BLaER1 treated with 17β-estradiol and CSF1 and Interleukin-3, amounts not matched to agents 10 nM and 100 nM (cell line): ENCODE data around the gene CD6.
A peak's percentile ranks its signal among the peaks of the same experiment; 100 is the strongest.

Source experiments
- H3K27ac ChIP-seq, 11 experiments: shearing (Covaris generic); formaldehyde crosslinking; 2 replicates each; pipeline ENCODE4 v1.8.1; 2022
- H3K27me3 ChIP-seq, 11 experiments: shearing (Covaris generic); formaldehyde crosslinking; 2 replicates each; pipeline ENCODE4 v1.8.1; 2022
- H3K36me3 ChIP-seq, 11 experiments: shearing (Covaris generic); formaldehyde crosslinking; 2 replicates each; pipeline ENCODE4 v1.8.1; 2022
- H3K4me1 ChIP-seq, 10 experiments: shearing (Covaris generic); formaldehyde crosslinking; 2 replicates each; pipeline ENCODE4 v1.8.1; 2022
- H3K4me2 ChIP-seq, 11 experiments: shearing (Covaris generic); formaldehyde crosslinking; 2 replicates each; pipeline ENCODE4 v1.8.1; 2022
- H3K4me3 ChIP-seq, 10 experiments: shearing (Covaris generic); formaldehyde crosslinking; 2 replicates each; pipeline ENCODE4 v1.8.1; 2022
- H3K9ac ChIP-seq, 11 experiments: shearing (Covaris generic); formaldehyde crosslinking; 2 replicates each; pipeline ENCODE4 v1.8.1; 2022
- H3K9me3 ChIP-seq, 11 experiments: shearing (Covaris generic); formaldehyde crosslinking; replicated peaks in 1 of 11; 2 replicates each; pipeline ENCODE4 v1.8.1; 2022
- H4K20me1 ChIP-seq, 11 experiments: shearing (Covaris generic); formaldehyde crosslinking; 2 replicates each; pipeline ENCODE4 v1.8.1; 2022
- Cebpa-rat ChIP-seq, 11 experiments: shearing (Covaris generic); IDR thresholded peaks; 2 replicates each; pipeline ENCODE4 v1.8.1; 2022

CD6 gene

DNA sequence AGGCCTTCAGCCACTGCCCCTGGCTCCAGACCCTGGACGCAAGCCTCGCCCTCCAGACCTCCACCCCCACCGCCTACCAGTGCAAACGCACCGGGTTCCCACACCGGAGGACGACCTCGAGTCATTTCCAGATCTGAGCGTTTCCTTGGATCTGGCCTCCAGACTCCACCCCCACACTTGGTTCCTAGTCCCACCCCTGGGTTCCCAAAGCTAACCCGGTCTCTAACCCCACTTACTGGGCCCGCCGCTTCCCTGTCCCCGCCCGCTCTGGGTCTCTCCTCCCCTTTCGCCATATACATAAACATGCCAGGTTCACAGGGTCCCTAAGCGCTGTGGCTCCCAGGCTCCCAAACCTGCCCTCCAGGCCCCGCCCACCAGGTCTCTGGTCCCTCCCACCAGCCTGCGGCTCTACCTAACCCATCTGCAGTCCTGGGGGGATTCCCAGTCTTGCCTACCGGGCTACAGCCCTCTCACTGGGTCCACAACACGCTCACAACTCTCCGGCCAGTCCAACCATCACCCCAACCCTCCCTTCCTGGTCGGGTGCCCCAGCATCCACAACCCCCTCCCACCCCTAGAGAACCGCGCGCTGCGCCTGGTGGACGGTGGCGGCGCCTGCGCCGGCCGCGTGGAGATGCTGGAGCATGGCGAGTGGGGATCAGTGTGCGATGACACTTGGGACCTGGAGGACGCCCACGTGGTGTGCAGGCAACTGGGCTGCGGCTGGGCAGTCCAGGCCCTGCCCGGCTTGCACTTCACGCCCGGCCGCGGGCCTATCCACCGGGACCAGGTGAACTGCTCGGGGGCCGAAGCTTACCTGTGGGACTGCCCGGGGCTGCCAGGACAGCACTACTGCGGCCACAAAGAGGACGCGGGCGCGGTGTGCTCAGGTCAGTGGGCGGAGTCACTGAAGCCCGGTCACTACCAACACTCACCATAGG lies 36.7 kb downstream of the CD6 start:
- peaks cover 28 to 36% (median 32%) of the 10 kb centered on the region in 11 experiments for H3K27me3 ChIP-seq
- H3K27ac ChIP-seq = no peak overlapping the region
- no peaks in the 10 kb centered on the region for H3K9me3 ChIP-seq
- no peak for TF ChIP-seq Cebpa-rat (IDR thresholded peaks at IDR 0.05)
- H3K9ac ChIP-seq = peak overlapping the region in 3 of 11 experiments; percentile 33 to 61 (median 41); a peak in 2 of 22 replicates
- H3K4me2 ChIP-seq = peak overlapping the region; percentile 57 to 96 (median 76)
- H3K4me1 ChIP-seq = peaks cover 51 to 73% (median 55%) of the 10 kb centered on the region in 10 experiments
- H3K36me3 ChIP-seq = no peaks in the 10 kb centered on the region
- peak overlapping the region in 8 of 10 experiments; percentile 5 to 60 (median 34); a peak in 9 of 20 replicates for H3K4me3 ChIP-seq
- no peaks in the 10 kb centered on the region for H4K20me1 ChIP-seq

DNA sequence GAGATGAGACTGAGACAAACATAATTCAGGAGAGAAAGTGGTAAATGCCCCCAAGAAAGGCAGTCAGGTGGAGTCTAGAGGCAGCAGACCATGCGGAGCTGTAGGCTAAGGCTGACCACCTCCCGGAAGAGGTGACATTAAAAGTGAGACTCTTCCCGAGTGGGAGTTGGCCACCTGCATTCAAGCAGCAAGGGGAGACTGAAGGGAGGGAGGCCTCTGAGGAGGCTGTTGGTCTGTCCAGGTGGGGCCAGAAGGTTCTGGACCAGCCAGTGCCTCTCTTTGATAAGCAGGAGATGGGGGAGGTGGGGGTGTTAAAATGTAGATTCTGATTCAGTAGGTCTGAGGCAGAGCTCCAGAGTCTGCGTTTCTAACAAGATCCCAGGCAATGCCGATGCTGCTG lies 37.5 kb downstream of the CD6 start:
- Histone ChIP-seq H3K36me3 (no peaks in the 10 kb centered on the region), H3K4me2 (peak overlapping the region in 6 of 11 experiments; percentile 8 to 76 (median 18); a peak in 3 of 22 replicates), H3K27me3 (peaks cover 28 to 36% (median 32%) of the 10 kb centered on the region in 11 experiments), H3K27ac (no peak overlapping the region), H4K20me1 (no peaks in the 10 kb centered on the region), H3K4me3 (no peak overlapping the region), H3K9me3 (no peaks in the 10 kb centered on the region), H3K9ac (no peak overlapping the region), H3K4me1 (peaks cover 46 to 69% (median 54%) of the 10 kb centered on the region in 10 experiments)
- no peak for TF ChIP-seq Cebpa-rat (IDR thresholded peaks at IDR 0.05)

DNA sequence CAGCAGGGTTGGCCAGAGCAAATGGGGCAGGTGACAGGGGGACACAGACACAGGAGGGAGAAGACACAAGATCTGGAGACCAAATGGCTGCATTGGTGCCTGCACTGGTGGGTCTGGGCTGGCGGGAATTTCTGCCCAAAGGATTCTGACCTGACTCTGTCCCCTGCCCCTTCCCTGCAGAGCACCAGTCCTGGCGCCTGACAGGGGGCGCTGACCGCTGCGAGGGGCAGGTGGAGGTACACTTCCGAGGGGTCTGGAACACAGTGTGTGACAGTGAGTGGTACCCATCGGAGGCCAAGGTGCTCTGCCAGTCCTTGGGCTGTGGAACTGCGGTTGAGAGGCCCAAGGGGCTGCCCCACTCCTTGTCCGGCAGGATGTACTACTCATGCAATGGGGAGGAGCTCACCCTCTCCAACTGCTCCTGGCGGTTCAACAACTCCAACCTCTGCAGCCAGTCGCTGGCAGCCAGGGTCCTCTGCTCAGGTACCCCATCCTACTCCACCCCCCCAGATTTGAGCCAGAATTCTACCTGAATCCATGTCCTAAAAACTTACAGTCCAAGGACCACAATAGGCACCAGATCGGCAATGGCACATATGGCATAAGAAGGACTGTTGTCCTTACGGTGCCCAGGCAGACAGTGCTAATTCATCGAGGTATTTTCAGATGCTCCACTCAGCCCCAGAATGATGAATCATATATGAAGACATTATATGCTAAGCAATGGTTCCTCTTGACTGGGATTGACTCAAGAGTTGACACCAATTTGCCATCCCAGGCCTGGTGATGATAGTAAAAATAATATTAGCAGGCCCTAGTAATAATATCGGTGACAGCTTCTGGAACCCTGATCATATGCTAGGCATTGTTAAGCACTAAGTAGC lies 38.2 kb downstream of the CD6 start:
- H4K20me1 ChIP-seq = no peaks in the 10 kb centered on the region
- peaks cover 28 to 36% (median 32%) of the 10 kb centered on the region in 11 experiments for H3K27me3 ChIP-seq
- H3K27ac ChIP-seq = no peak overlapping the region
- H3K4me1 ChIP-seq = peaks cover 40 to 62% (median 47%) of the 10 kb centered on the region in 10 experiments
- H3K4me2 ChIP-seq = no peak overlapping the region
- H3K4me3 ChIP-seq = no peak overlapping the region
- no peak overlapping the region for H3K9ac ChIP-seq
- H3K36me3 ChIP-seq = no peaks in the 10 kb centered on the region
- TF ChIP-seq Cebpa-rat (IDR thresholded peaks at IDR 0.05) = no peak
- no peaks in the 10 kb centered on the region for H3K9me3 ChIP-seq

DNA sequence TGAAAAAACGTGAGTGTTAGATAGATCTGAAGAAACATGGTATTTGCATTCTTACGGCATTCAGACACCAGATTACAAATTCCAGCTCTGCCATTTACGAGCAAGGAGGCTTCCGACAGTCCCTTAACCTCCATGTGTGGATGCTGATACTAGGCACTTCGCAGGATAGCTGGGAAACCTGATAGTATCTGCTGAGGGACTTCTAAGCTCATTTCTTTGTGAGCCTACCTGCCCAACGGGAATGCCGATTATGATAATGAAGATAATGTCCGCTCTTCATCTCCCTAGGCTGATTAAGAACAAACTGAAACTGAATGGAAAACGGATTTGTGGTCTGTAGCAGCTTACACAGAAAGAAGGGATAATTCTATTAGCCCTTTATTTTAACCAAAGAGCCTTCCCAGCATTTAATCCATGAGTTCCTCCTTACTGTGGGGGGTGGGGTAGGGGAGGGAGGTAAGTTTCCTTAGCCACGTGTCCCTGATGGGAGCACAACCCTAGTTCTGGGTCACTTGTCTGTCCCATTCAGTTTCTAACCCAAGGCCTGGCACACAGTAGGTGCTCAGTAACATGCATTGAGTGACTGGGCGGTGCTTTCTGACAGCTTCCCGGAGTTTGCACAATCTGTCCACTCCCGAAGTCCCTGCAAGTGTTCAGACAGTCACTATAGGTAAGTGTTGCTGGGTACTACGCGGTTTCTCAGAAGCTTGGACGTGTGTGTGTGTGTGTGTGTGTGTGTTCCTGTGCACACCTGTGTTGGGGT lies 39.2 kb downstream of the CD6 start:
- Histone ChIP-seq H3K36me3 (no peaks in the 10 kb centered on the region), H3K4me1 (peaks cover 32 to 54% (median 39%) of the 10 kb centered on the region in 10 experiments), H3K27ac (no peak overlapping the region), H3K9ac (no peak overlapping the region), H4K20me1 (no peaks in the 10 kb centered on the region), H3K4me2 (peak overlapping the region in 7 of 11 experiments; percentile 72 to 87 (median 76); a peak in 9 of 22 replicates), H3K4me3 (no peak overlapping the region), H3K27me3 (peaks cover 28 to 36% (median 32%) of the 10 kb centered on the region in 11 experiments), H3K9me3 (no peaks in the 10 kb centered on the region)
- TF ChIP-seq Cebpa-rat (IDR thresholded peaks at IDR 0.05) = no peak

DNA sequence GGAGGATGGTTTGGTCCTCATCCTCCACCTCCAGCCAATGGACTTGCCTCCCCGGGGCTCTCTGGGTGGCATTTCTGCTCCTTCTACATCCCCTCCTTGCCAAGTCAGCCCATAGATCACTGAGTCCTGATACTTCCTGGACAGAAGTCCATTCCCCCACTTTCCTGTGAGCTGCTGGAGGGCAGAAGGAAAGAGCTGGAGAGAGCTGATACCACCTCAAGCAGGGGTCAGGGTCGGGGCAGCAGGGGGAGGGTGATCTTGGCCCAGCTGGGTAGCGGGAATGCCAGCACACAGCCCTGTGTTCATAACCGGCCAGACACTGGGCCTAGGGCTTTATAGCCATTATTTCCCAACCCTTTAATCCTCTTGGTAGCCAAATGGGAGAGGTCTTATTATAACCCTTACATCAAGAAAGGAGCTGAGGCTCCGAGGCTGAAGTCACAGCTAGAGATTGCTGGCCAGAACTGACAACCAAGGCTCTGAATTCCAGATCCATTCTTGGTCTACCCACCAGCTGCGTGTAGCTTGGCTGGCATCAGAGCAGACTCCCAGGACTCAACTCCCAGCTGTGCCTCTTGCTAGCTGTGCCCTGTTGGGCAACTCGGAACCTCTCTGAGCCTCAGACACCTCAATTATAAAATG lies 39.9 kb downstream of the CD6 start:
- no peak for TF ChIP-seq Cebpa-rat (IDR thresholded peaks at IDR 0.05)
- Histone ChIP-seq H3K9me3 (no peaks in the 10 kb centered on the region), H3K4me2 (peak overlapping the region; percentile 65 to 87 (median 76)), H3K36me3 (no peaks in the 10 kb centered on the region), H3K27ac (peak overlapping the region in 6 of 11 experiments; percentile 12 to 63 (median 56); a peak in 8 of 22 replicates), H3K4me3 (no peak overlapping the region), H3K9ac (peak overlapping the region in 4 of 11 experiments; percentile 32 to 65 (median 46); a peak in 4 of 22 replicates), H4K20me1 (no peaks in the 10 kb centered on the region; a peak in 1 of 22 replicates), H3K4me1 (peaks cover 32 to 54% (median 39%) of the 10 kb centered on the region in 10 experiments), H3K27me3 (peaks cover 26 to 32% (median 29%) of the 10 kb centered on the region in 11 experiments)

DNA sequence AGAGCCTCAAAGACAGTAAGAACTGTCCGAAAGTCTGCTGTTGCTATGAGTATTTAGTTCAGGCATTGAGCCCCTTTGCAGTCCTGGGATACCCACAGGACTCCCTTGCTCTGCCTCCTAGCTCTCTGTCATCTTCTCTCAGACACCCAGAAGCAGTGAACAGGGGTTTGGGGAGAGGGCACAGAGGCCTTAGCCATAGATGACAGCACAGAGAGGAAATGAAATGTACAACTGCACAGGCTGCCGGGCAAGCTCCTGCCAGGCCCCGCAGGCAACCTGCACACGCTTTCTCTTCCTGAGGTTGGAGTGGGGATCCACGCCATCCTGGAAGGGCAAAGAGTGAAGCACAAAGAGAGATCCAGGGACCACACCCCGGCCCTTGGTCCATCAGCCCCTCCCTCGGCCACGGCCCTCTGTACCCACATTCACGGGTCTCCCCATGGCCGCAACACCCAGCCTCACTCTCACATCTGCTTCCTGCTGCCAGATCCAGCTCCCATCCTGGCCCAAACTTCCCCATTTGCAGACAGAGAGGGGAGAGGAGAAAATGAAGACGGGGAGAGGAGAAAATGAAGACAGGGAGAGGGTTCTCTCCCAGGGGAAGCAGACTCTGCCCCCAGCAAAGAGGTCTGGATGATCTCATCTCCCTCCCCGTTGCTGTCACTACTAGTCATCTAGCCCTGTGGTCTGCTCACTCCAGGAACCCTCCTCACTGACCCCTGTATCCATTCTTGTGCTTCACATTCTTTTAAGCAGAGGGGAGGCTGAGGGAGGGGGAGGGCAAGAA lies 40.7 kb downstream of the CD6 start:
- peaks cover 31 to 51% (median 36%) of the 10 kb centered on the region in 10 experiments for H3K4me1 ChIP-seq
- H3K4me3 ChIP-seq = peak overlapping the region in 3 of 10 experiments; percentile 10 to 44 (median 32); a peak in 3 of 20 replicates
- no peaks in the 10 kb centered on the region for H3K36me3 ChIP-seq
- H3K4me2 ChIP-seq = peak overlapping the region; percentile 65 to 87 (median 76)
- H3K9me3 ChIP-seq = no peaks in the 10 kb centered on the region
- H3K27me3 ChIP-seq = peaks cover 18 to 24% (median 21%) of the 10 kb centered on the region in 11 experiments
- no peaks in the 10 kb centered on the region; a peak in 1 of 22 replicates for H4K20me1 ChIP-seq
- peak overlapping the region in 6 of 11 experiments; percentile 12 to 63 (median 56); a peak in 13 of 22 replicates for H3K27ac ChIP-seq
- no peak for TF ChIP-seq Cebpa-rat (IDR thresholded peaks at IDR 0.05)
- H3K9ac ChIP-seq = peak overlapping the region in 7 of 11 experiments; percentile 29 to 65 (median 45); a peak in 12 of 22 replicates

DNA sequence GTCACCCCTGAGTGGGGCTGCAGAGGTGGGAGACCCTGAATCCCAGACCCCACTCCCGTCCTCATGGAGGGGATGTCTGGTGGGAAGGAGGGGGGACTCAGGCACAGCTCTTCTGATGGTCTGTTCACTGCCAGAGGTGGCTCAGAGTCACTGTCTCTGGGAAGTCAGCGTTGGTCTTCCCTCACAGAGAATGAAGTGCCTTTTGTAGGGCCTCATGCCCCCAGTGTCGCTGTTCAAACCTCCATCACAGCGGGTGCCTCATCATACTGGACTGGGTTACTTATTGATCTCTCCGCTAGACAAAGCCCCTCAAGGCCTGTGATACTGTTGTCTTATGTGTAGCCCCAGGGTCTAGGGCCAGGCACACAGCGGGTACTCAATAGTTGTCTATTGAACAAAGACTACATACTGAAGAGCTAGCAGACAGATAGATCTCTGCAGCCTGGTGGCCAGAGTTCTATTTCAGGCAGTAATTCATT lies 41.3 kb downstream of the CD6 start:
- peaks cover 12 to 18% (median 14%) of the 10 kb centered on the region in 11 experiments for H3K27me3 ChIP-seq
- no peaks in the 10 kb centered on the region for H3K9me3 ChIP-seq
- H3K4me3 ChIP-seq = peak overlapping the region in 1 of 10 experiments; percentile 32; a peak in 1 of 20 replicates
- H3K36me3 ChIP-seq = no peaks in the 10 kb centered on the region
- peak overlapping the region in 4 of 11 experiments; percentile 44 to 65 (median 46); a peak in 6 of 22 replicates for H3K9ac ChIP-seq
- H3K4me1 ChIP-seq = peaks cover 24 to 44% (median 30%) of the 10 kb centered on the region in 10 experiments
- no peaks in the 10 kb centered on the region; a peak in 2 of 22 replicates for H4K20me1 ChIP-seq
- H3K4me2 ChIP-seq = peak overlapping the region; percentile 65 to 87 (median 76)
- TF ChIP-seq Cebpa-rat (IDR thresholded peaks at IDR 0.05) = no peak
- H3K27ac ChIP-seq = peak overlapping the region in 6 of 11 experiments; percentile 12 to 63 (median 56); a peak in 11 of 22 replicates
